GM18873 (cell line): ENCODE results near the gene STX2.
"Not testable (repeated sequence)": the region's sequence is repeated elsewhere in the genome, so short reads cannot be mapped to it uniquely, and the experiment has no call there.

Source experiments
- ATAC-seq: cut with Tn5 transposase; IDR thresholded peaks from one replicate; pipeline ENCODE4 v1.9.1; 2021; ENCODE audit warnings: mild to moderate bottlenecking, moderate library complexity, moderate number of reproducible peaks; ENCODE audit not compliant: unreplicated experiment, low FRiP score

The STX2 gene

DNA sequence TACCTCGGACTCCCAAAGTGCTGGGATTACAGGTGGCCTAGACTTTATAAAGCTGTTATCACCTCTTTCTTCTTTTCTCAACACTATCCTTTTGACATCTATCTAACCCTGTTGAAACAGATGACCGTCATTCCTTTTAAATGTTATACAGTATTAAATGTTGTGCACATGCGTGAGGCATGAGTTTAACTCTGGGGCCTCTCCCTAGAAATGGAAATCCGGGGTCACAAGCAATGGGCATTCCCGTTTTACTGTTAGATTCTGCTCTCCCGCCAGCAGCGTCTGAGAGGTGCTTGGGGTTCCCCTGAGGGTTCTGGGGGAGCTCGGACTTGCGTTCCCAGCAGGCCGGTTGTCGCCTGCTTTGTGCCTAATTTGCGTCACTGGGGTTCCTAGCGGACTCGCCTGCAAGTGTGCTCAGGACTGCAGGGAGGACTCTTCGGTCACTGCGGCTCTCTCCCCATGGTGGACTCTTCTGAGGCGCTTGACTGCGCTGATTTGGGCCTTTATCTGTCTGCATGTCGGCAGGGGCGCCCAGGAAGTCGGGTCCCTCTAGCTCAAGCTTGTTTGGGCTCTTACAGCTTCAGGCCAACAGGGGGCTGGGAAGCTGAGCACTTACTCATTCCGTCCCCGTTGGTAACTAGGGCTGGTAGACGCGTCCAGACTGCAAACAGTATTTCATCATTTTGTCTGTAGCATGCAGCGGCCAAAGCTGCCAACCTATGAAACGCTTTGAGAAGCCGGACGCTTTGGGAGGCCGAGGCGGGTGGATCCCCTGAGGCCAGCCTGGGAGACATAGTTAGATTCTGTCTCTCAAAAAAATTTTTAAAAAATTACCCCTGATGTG lies 31.6 kb upstream of the STX2 start:
- peak; percentile 67 for ATAC-seq

- ATAC-seq, result no peak
These were observed 29.4 kb upstream of the STX2 start for GRCh38 chr12:130868412-130868811.

- ATAC-seq, result no peak
These were observed 24.2 kb upstream of the STX2 start for GRCh38 chr12:130863298-130863697.

GRCh38 chr12:130862771-130863170 lies 23.7 kb upstream of the STX2 start:
- ATAC-seq, result not testable (repeated sequence)

- no peak for ATAC-seq
These were observed 23.1 kb upstream of the STX2 start for GRCh38 chr12:130862161-130862560.

DNA sequence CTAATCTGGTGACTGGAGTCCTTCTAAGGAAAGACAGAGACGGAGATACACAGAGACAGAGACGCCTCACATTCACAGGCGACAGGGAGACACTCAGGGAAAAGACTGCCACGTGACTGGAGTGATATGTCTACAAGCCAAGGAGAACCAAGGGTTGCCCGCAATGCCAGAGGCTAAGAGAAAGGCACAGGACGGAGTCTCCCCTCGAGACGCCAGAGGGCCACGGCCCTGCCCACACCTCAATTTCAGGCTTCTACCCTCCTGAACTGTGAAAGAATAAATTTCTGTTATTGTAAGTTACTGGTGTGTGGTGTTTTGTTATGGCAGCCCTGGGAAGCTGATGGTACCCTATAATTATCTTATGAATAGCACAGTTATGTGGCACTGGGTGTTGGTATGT lies 21.3 kb upstream of the STX2 start:
- no peak for ATAC-seq

GRCh38 chr12:130859161-130859560 lies 20.1 kb upstream of the STX2 start:
- ATAC-seq, result no peak

- no peak for ATAC-seq
These were observed 19.0 kb upstream of the STX2 start for GRCh38 chr12:130858084-130858483.

DNA sequence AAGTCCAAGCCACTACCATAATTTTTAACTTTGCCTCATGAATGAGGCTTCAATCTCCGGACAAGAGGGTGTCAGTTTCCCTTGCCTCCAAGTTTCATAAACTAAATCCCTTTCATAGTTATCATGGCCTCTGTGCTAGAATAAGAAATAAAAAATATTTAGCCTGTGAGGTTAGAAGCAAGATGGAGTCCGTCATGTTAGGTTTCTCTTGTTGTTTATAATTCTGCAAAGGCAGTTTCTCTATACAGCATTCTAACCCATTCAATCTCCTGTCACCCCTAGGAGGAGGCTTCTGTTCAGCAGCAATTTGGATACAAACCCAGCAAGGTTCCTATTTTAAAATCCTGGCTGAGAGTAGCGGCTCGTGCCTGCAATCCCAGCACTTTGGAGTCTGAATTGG lies 17.0 kb upstream of the STX2 start:
- ATAC-seq, result no peak

DNA sequence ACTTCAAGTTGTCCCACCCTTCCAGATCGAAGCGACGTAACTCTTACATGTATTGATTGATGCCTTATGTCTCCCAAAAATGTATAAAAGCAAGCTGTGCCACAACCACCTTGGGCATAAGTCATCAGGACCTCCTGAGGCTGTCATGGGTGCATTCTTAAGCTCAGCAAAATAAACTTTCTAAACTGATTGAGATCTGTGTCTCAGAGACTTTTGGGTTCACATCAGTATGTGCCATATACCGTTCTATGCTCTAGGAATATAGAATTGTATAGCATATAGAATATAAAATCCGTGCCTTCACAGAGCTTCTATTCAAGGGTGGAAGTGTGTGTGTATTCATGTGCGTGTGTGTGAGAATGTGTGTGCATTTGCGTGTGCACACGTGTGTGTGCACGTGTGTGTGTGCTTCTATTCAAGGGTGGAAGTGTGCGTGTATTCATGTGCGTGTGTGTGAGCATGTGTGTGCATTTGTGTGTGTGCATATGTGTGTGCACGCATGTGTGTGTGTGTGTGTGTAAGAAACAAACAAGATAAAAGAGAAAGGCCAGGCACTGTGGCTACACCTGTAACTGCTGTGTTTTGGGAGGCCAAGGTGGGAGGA lies 11.5 kb upstream of the STX2 start:
- ATAC-seq, result no peak

DNA sequence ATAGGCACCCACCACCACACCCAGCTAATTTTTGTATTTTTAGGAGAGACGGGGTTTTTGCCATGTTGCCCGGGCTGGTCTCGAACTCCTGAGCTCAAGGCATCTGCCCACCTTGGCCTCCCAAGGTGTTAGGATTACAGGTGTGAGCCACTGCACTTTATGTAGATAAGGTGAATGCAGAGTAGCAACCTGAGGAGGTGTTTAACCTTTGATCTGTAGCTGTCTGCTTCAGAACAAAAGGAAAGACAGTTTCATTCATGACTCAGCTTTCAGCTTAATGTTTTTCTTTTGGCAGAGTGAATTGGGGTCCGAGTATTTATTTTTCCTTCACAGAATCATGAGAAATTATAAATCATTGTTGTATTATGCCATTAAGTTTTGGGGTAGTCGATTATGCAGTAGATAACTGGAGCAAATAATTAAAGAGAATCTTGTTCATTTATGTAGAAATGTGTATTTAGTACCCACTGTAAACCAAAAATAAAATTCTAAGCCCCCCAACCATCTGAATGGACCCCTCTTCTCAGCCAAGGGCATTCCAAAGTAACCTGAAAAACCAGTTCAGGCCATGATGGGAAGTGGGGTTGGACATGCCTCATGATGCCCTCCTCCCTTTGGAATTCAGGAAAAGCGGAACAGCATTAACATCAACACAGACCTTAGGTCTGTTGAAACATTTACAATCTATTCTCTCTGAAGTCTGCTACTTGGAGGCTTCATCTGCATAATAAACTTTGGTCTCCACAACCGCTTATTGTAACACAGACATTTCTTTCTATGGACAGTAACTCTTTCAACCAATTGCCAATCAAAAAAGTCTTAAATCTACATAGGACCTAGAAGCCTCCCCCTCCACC lies 10.7 kb upstream of the STX2 start:
- ATAC-seq, result no peak

DNA sequence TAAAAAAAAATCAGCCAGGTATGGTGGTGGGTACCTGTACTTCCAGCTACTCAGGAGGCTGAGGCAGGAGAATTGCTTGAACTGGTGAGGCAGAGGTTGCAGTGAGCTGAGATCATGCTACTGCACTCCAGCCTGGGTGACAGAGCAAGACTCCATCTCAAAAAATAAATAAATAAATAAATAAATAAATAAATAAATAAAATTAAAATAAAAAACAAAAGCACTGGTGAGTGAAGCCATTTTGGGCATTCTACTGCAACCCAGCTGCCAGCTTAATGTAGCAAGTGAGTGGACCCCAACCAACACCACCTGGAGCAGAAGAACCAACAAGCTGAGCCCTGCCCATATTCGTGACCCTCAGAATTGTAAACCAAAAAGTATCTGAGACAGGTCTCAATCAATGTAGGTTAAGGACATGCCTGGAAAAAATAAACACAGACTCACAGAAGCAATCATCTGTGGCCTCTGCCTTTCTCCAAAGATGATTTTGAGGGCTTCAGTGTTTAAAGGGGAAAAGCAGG lies 9.8 kb upstream of the STX2 start:
- not testable (repeated sequence) for ATAC-seq

DNA sequence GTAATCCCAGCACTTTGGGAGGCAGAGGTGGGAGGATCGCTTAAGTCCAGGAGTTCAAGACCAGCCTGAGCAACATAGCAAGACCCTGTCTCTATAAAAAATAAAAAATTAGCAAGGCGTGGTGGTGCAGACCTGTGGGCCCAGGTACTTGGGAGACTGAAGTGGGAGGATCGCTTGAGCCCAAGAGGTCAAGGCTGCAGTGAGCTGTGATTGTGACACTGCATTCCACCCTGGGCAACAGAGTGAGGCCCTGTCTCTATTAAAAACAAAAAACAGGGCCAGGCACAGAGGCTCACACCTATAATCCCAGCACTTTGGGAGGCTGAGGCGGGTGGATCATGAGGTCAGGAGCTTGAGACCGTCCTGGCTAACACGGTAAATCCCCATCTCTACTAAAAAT lies 9.1 kb upstream of the STX2 start:
- not testable (repeated sequence) for ATAC-seq

- no peak for ATAC-seq
These were observed 8.1 kb upstream of the STX2 start for GRCh38 chr12:130847112-130847511.

GRCh38 chr12:130846369-130846768 lies 7.3 kb upstream of the STX2 start:
- ATAC-seq, result no peak

DNA sequence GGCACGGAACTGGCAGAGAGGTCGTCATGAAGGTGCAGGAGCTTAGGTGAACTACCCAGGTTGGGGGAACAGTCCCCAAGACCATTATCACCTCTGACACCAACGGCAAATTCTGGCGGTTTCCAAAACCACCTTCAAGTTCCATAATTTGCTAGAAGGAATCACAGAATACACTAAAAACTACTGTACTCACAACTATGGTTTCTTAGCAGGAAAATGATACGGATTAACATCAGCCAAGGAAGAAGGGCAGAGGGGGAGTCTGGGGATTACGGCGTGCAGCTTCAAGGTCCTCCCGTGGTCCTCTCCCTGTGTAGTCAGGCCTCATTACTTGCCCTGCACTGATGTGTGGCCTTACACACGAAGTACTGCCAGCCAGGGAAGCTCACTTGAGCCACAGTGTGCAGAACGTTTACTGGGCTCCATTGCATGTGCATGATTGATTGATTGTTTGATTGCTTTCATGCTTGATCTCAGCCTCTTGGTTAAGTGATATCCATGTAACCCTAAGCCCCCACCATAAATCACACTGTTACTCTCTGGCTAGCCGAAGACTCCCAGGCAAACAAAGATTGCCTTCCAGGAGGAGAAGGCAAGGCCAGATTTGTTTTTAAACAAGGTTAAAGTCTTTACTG lies 837 bp upstream of the STX2 start:
- ATAC-seq, result no peak

- ATAC-seq, result no peak
These were observed 633 bp downstream of the STX2 start for GRCh38 chr12:130838284-130838950.

- ATAC-seq, result no peak
These were observed 3.6 kb downstream of the STX2 start for GRCh38 chr12:130835436-130835835.

DNA sequence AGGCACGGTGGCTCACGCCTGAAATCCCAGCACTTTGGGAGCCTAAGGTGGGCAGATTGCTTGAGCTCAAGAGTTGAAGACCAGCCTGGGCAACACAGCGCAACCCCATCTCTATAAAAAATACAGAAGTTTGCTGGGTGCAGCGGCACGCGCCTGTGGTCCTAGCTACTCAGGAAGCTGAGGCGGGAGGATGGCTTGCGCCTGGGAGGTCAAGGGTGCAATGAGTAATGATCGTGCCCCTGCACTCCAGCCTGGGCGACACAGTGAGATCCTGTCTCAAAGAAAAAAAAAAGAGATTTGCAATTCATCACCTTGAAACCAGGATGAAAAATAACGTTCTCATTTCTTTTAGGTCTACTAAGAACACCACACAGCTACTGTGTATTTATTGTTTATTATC lies 4.0 kb downstream of the STX2 start:
- no peak for ATAC-seq
